C1 segment of cervical spinal cord (tissue), 14 donors: ENCODE data around the gene ANKS1B.

Source experiments
- DNase-seq, 14 donors: peaks; one replicate each; lab custom pipeline; 2025; lab: John Stamatoyannopoulos, UW

Gene ANKS1B

DNA sequence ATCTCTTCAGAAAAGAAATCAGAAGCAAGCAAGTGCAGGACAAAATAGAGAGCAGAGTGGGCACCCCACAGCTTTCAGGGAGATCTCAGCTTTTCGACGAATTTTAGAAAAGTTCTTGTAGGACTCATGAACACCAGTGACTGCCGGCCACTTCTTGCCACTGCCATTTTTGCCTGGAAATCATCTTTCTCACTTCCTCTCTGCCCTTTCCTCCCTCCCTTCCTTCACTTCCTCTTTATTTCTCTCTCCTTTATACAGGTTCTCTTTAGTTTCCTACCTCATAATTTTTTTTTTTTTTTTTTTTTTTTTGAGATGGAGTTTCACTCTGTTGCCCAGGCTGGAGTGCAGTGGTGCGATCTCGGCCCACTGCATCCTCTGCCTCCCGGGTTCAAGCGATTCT, 1154.1 kb downstream of the ANKS1B start:
- no peak for DNase-seq

DNA sequence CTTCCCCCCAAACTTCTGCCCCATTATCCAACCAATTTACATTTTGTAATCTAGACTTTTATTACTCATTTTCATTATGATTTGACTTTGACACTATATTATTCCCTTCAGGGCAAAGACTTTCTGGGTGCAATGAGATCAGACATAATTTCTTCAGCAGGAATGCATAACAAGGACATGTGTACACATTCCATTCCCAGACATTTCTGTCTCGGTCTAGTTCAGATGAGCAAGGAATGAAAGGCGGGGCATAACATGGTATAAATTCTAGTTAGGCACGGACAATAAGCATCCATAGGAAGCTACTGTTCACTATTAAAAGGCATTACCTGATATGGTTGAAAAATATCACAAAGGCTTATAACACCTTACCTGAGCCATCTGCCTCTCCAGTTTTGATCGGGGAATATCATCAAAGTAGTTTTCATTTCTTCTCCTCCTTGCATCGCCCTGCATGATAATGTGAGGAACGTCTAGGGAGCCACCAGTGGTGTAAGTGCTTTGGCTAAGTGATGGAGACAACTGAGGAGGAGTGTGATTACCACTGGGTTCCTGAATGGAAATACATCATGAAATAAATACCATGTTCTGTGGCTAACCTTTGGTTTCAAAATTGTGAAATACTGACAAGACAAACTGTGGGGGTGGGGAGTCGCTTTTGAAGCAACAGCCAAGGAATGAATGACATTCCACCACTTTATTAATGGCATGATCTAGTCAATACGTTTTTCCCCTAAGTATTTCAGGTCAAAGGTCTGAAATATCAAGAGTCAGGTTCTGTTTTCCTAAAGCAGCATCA, 1155.7 kb downstream of the ANKS1B start:
- DNase-seq = no peak

DNA sequence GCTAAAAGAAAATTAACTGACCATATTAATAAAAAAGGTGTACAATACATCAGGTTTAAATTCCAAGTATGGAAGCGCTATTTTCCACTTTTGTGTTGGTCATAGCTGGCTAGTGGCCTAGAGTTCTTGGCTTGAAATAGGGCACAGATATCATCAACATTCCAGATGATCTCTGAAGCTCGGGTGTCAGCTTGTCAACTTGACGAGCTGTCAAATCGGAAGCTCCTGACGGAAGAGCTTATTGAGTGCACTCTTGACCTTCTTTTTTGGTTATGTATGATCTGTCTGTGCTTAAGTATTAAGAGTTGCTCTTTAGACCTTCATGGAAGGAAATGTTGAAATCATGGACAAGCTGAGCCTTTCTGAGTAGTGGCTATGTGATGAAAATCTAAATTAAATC, 1161.7 kb downstream of the ANKS1B start:
- DNase-seq = no peak

DNA sequence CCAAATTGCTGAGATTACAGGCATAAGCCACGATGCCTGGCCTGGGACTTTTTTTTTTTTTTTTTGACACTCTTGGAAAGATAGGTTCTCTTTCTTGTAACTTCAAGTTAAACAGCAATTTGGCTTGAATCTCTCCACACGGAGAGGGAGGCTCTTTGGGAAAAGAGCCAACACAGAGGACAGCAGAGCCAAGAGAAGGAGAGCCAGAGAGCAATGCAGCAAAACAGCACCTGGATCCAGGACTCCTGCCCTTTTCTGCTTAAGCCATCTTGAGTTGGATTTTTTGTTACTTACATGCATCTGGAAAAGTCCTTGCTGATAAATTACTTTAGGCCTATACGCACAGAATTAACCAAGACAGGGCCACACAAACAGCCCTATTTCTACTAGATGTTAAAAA, 1162.9 kb downstream of the ANKS1B start:
- DNase-seq = peak in 2 of 14 donors; percentile 12 to 63

DNA sequence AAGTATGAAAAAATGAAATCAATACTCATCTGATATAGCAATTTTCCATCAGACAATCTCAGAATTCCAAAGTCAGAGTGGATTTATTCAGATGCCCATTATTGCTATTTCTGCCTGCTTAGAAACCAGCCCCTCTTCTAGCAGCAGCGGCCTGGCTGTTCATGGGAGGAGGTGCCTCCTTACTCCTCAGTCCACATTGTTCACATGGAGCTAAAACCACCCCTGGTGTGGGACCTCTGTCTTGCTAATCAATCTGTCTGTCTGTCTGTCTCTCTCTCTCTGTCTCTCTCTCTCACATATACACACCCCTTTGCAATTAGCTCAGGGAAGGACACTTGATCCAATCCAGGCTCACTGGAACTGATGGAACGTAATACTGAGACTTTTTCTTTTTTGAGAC, 1163.5 kb downstream of the ANKS1B start:
- no peak for DNase-seq

DNA sequence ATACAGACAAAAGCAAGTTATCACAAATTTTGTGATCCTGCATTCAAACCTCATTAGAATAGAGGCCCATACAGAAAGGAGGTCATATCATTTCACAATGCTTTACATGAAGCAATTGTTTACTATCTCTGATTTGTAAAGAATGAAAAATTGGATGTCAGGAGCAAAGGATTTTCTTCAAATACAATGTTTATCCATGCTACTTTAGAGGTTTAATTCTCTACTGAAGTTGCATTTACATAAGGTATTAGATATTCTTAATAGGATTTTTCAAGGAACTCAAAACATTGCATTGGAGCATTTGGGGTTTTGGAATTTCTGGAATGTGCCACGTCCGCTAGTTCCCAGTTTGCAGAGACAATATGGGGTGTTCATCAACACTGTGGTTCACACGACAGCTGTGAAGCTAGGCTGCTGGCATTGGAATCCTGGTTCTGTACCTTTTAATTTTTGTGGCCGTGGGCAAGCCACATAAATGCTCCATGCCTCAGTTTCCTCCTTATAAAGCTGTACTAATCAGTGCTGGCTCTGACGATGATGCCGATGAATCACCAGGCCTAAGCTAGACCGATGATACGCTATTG, 1164.8 kb downstream of the ANKS1B start:
- peak in 1 of 14 donors; percentile 9 for DNase-seq

DNA sequence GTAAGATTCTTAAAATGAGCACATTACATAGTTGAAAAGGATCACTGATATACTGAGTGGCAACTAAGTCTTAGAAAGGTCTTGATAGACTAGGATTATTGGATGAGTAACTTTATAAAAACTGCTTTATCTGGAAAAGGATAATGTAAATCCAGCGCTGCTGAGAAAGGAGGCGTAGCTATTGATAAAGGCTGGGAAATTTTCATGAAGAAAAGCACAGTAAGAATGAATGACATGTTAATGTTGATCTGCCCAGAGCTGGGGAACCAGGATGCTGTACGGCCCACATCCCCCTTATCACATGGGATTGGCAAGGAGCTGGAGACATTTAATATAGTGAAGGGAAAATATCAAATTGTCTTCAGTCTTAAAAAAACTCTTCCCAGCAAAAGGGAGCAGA, 1165.7 kb downstream of the ANKS1B start:
- DNase-seq = no peak

DNA sequence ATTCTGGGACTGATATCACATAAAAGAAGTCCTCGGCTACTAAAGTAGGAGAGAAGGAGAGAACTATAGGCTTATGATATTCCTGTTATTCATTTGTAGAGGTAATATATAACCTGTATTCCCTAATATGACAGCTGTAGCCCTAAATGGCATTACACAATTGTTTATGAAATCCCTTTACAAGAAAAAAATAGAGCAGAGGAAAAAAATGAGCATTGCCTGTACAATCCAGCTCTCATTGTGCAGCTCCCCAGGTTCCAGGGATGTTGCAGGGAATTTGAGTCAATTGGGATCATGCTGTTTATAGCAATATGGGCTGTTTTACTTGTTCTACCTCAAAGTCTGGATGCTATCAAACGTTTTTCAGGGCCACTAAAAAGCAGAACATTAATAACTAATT, 1166.5 kb downstream of the ANKS1B start:
- no peak for DNase-seq

DNA sequence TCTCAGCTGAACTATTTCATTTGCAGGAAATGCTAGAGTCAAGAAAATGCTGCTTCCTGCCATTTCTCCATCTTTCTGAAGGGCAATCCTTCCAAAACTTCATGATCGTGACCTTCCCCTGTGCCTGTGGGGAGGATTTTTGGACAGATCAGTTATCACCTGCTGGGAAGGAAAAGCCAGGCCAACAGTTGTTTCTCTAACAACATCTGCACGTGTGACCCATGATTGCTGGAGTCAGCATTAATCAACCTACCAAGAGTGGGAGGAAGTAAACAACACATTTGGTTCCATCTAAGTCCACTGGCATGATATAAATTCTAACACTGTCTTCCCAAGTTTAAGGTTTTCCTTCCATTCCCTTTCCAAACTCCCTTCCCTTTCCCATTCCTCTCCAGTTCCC, 1167.0 kb downstream of the ANKS1B start:
- DNase-seq = no peak

DNA sequence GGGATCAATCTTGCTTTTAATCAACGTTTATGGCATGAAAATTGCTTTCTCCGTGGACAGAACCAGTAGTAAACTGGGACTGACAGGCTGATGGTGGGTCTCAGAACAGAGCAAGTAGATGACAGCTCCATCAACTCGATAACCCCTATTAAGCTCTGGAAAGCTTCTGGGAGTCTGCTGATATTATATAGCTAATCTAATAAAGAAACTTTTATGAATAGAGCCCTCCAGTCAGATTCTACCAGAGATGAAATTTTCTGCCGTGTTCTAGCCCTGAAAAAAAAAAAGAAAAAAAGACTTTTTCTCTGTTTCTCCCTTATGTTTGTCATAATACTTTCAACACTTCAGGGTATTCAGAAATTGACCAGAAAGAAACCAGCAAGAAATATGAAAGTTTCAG, 1168.0 kb downstream of the ANKS1B start:
- DNase-seq = no peak

DNA sequence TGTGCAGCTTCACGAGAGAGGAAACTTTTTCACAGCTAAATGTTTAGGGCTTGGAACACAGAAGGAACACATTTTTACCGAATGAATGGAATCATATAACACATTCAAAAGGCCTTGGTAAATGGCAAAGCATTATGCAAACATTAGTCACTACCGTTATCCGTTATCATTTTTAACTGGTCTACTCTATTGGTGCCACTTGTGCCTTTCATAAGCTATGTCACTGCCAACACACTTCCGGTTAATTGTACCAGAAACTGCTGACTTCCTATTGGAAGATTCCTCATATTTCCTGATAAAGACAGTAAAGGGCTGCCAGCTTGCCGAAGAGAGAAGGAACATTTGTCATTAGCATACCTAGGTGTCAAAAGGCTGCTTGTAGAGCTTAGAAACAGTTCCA, 1170.5 kb downstream of the ANKS1B start:
- no peak for DNase-seq

DNA sequence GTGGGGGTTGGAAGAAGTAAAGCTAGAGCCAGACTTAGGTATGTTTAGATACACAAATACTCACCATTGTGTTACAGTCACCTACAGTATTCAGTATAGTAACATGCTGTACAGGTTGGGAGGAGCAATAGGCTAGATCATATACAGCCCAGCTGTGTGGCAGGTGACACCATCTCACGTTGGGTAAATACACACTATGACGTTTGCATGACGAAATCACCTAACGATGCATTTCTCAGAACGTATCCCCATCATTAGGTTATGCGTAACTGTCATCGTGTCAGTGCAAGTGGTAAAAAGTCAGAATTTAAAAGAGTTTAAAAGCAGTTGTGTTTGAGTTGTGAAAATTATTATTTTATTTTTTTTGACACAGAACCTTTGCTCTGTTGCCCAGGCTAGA, 1172.5 kb downstream of the ANKS1B start:
- DNase-seq = no peak

DNA sequence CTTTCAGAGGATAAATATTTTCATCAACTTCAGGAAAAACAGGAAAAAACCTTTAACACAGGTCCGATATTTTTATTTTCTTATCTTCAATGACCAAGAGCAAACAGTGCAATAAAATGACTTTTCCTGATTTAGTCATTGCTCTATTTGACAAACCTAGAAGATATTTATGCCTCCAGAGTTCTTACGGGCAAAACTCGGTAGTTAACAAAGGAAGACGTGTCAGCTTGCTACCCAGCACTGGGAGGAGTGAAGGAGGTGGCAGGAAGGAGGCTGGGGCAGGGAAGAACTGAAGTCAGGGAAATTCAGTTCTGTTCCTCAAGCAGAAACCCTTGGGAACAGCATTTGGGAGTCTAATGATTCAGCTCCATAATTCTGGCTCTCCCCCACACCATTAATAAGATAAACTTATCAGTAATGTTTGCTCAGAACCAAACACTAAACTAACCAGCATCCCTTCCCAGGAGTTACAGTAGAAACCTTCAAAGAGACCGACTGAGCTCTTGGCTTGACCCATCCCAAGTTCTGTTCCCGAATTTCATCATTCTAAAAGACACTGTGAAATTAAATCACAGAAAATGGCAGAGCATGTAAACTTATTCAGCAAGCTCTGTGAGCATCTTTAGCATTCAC, 1176.4 kb downstream of the ANKS1B start:
- no peak for DNase-seq

DNA sequence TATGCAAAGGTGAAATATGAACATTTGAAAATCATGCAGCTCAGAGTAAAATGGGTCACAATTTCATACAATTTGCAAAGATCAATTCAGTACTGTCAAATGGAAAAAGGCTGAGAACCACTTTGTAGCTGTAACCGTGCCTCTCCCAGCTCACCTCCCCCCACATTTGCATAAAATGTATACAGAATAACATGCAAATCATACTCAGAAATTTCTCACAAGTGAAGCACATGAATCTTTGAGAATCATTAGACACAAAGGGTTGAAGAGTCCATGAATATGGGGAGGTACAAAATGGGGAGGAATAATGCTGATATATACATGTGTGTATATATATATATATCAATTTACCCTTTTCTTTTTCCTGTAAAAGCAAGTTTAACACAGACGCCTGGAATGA, 1177.5 kb downstream of the ANKS1B start:
- DNase-seq = no peak

DNA sequence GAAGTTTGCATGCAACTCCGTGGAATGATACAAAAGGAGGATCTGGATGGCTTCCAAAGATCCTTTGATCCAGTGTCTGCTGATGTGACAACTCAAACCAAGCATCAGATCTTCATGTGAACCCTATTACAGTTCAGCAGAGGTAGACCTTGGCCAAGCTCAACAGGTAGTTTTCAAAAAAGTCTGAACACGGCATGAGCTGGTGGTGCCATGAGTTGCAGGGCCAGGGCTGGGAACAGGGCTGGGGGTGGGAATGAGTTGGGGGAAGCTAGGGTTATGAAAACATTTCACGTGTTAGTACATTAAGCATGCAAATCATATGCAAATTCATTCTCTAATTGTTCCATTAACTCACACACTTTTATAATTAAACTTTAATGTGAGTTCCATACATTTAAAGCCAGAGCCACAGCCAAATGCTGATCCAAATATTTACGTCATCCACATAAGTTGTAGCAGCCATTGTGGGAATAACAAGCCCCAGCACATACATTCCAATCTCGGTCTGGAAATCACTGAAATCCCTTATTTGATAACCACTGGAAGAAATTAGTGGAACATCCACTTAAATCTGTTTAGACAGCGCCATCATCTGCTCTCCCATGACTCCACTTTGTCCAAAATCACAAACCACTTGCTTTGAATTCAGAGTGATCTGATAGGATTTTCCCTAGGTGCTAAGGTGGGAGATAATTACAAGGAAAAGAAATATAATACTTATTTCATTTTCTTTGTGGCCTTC, 1181.1 kb downstream of the ANKS1B start:
- no peak for DNase-seq

DNA sequence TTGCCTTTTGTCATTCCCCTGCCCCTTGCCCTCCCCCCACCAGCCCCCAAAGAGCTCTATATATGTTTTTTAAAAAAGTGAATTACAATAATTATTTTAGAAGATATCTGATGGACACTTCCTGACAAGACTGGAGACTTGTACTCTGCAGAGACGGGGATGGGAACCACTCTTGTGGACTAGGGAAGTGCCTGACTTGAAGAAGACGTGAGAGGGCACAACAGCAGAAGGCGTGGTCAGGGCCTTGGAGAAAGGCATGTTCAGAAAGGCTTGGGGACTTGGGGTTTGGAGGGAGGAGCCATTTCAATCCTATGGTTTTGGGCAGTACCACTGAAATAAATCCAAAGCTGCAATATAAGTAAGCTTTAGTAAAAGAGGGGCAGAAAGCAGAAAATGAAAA, 1184.9 kb downstream of the ANKS1B start:
- no peak for DNase-seq

DNA sequence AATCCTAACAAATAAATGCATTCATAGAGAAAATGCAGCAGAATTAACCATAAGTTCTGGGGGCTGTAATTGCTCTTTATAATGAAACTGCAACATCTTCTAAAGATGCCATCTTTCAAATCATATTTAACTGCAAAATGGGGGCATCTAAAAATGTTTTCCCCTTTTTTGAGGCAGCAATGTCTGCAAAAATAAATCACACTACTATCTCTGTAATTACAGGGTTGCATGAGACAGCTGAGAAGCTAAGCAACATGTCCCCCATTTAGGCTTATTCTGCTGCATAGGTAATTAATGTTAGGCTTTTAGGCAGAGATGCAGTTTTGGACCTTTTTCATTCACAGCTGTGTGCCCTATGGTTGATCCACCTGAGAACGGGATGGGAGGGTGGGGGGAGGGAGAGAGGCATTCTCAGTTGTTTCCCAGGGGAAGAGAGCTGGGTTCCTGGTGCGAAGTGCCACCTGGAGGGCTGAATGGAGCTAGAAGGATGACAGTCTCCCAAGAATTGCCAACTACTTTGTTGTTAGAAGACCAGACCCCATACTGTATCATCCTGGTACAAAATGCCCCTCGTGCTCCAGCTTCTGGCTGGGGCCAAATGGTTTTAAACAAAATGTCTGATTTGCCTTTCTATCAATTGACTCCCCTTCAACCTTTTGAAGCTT, 1185.5 kb downstream of the ANKS1B start:
- DNase-seq = no peak

DNA sequence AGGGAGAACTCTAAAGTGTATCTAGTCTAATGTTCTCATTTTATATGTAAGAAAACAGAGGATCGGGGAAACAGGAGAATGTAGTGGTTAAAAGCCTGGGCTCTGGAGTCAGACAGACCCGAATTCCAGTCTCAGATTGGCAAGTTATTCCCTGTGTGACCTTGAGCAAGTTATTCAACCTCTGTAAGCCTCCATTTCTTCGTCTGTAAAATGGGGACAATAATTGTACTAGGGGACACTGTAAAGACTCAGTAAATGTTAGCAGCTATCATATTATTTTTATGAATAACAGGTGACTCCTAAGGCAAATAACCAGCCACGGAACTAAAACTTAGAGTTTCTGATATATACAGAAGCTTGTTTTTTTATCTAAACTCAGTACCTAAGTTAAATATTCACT, 1187.5 kb downstream of the ANKS1B start:
- DNase-seq = no peak

DNA sequence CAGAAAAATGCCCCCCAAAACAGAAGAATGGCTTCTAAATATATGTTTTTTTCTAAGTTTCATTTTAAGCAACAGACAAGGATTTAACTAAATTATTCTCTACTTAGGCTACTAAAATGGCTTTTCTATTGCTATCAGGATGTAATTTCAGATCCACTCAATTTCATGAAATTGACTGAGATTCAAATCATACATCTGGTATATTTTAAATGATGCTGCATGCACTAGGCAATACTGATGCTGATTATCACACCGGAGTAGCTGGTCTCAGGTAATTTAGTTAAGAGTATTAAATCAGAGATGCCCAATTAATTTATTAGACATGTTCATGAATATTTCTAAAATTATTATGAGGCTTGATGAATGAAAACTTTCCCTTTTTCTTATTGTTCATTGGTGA, 1188.0 kb downstream of the ANKS1B start:
- no peak for DNase-seq

DNA sequence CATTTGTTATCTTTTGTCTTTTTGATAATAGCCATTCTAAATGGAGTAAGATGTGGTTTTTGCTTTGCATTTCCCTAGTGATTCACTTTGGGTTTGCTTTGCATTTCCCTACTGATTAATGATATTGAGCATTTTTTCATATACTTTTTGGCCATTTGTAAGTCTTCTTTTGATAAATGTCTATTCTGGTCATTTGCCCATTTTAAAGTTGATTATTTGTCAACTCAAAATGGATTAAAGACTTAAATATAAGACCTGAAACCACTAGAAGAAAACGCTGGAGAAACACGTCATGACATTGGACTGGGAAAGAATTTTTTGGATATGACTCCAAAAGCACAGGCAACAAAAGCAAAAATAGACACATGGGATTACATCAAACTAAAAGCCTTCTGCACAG, 1191.6 kb downstream of the ANKS1B start:
- no peak for DNase-seq

DNA sequence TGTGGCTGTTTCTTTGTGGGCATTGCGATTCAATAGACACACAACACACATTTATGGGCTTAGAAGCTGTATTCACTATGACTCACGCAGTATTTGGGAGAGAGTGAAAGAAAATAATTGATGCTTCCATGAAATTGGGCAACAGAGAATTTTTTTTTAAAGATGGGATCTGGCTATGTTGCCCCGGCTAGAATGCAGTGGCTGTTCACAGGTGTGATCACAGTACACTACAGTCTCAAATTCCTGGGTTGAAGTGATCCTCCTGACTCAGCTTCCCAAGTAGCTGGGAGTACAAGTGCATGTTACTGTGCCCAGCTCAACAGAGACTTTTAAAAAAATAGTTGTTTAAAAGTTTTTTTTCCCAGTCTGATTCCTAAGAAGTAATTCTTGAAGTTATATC, 1193.3 kb downstream of the ANKS1B start:
- no peak for DNase-seq

DNA sequence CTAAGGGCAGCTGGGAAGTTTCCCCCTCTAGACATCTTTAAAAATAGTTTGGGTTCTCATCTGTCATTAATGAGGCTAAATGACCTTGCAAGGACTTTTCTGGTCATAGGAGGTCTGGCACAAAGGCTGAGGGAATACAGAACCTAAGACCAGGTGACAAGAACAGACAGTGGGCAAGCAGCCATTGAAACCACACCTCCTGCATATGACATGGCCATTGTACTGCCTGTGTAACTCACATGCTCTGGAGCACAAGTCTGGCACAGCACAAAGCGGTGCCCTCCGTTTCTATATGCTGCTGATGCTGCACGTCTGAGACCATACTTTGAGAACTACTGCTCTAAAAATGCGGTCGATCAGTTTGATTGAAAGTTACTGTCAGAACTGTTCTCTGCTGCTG, 1196.3 kb downstream of the ANKS1B start:
- DNase-seq = no peak
